Measurements from ENCODE around the gene EFNB3.

EFNB3 gene

GRCh38 chr17:7717756-7718350 is 12.9 kb downstream of the EFNB3 start:
- peak; percentile 52 for DNase-seq (ENCODE audit: low spot score)

- DNase-seq (ENCODE audit: low spot score): no peak
These were observed 14.7 kb downstream of the EFNB3 start for GRCh38 chr17:7719661-7720060.

- no peak for DNase-seq (ENCODE audit: low spot score)
These were observed 15.1 kb downstream of the EFNB3 start for GRCh38 chr17:7720125-7720524.

GRCh38 chr17:7721612-7722011 is 16.6 kb downstream of the EFNB3 start:
- DNase-seq (ENCODE audit: low spot score): no peak

GRCh38 chr17:7727886-7728285 is 22.9 kb downstream of the EFNB3 start:
- DNase-seq (ENCODE audit: low spot score): no peak

- no peak for DNase-seq (ENCODE audit: low spot score)
These were observed 24.8 kb downstream of the EFNB3 start for GRCh38 chr17:7729816-7730215.

- no peak for DNase-seq (ENCODE audit: low spot score)
These were observed 28.1 kb downstream of the EFNB3 start for GRCh38 chr17:7732981-7733539.

- DNase-seq (ENCODE audit: low spot score): no peak
These were observed 32.6 kb downstream of the EFNB3 start for GRCh38 chr17:7737601-7738000.

GRCh38 chr17:7739746-7740145 is 34.7 kb downstream of the EFNB3 start:
- no peak for DNase-seq (ENCODE audit: low spot score)

- no peak for DNase-seq (ENCODE audit: low spot score)
These were observed 35.5 kb downstream of the EFNB3 start for GRCh38 chr17:7740481-7741001.

- no peak for DNase-seq (ENCODE audit: low spot score)
These were observed 37.7 kb downstream of the EFNB3 start for GRCh38 chr17:7742729-7743128.

- DNase-seq (ENCODE audit: low spot score): no peak
These were observed 39.4 kb downstream of the EFNB3 start for GRCh38 chr17:7744416-7744815.

- no peak for DNase-seq (ENCODE audit: low spot score)
These were observed 40.9 kb downstream of the EFNB3 start for GRCh38 chr17:7745748-7746470.

- DNase-seq (ENCODE audit: low spot score): no peak
These were observed 42.7 kb downstream of the EFNB3 start for GRCh38 chr17:7747635-7748071.

GRCh38 chr17:7748076-7748775 is 43.2 kb downstream of the EFNB3 start:
- DNase-seq (ENCODE audit: low spot score): no peak

GRCh38 chr17:7750321-7750821 is 45.4 kb downstream of the EFNB3 start:
- no peak for DNase-seq (ENCODE audit: low spot score)

GRCh38 chr17:7754656-7755055 is 49.7 kb downstream of the EFNB3 start:
- DNase-seq (ENCODE audit: low spot score): no peak

- no peak for DNase-seq (ENCODE audit: low spot score)
These were observed 50.3 kb downstream of the EFNB3 start for GRCh38 chr17:7755095-7755890.

GRCh38 chr17:7756968-7757367 is 52.0 kb downstream of the EFNB3 start:
- DNase-seq (ENCODE audit: low spot score): no peak

Data from putamen (tissue), 1 donor.